GM18517 (cell line): ENCODE data around the gene TNNT3.
"Not testable (repeated sequence)": the region's sequence is repeated elsewhere in the genome, so short reads cannot be mapped to it uniquely, and the experiment has no call there.

Source experiments
- ATAC-seq: cut with Tn5 transposase; IDR thresholded peaks from one replicate; pipeline ENCODE4 v1.9.1; 2021; ENCODE audit warnings: mild to moderate bottlenecking, moderate library complexity; ENCODE audit not compliant: unreplicated experiment

The TNNT3 gene

DNA sequence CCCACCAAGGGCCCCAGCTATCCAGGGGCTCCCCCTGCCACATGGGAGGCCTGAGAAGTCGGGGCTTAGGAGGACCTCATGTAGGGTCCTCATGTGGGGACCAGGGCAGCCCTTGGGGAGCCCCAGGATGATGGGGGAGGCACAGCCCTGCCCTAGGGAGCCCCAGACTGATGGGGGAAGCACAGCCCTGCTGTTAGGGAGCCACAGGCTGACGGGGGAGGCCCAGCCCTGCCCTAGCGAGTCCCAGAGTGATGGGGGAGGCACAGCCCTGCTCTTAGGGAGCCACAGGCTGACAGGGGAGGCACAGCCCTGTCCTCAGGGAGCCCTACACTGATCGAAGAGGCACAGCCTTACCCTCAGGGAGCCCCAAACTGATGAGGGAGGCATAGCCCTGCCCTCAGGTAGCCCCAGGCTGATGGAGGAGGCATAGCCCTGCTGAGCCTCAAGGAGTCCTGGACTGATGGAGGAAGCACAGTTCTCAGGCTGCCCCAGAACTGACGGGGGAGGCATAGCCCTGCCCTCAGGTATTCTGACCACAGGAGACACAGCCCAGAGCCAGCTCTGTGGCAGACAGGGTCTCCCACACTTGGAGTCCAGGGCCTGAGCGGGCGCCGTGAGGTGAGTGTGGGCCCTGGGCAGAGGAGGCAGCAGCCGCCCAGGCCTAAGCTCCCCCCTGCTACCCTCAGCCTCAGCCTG, 38.6 kb upstream of the TNNT3 start:
- no peak for ATAC-seq

DNA sequence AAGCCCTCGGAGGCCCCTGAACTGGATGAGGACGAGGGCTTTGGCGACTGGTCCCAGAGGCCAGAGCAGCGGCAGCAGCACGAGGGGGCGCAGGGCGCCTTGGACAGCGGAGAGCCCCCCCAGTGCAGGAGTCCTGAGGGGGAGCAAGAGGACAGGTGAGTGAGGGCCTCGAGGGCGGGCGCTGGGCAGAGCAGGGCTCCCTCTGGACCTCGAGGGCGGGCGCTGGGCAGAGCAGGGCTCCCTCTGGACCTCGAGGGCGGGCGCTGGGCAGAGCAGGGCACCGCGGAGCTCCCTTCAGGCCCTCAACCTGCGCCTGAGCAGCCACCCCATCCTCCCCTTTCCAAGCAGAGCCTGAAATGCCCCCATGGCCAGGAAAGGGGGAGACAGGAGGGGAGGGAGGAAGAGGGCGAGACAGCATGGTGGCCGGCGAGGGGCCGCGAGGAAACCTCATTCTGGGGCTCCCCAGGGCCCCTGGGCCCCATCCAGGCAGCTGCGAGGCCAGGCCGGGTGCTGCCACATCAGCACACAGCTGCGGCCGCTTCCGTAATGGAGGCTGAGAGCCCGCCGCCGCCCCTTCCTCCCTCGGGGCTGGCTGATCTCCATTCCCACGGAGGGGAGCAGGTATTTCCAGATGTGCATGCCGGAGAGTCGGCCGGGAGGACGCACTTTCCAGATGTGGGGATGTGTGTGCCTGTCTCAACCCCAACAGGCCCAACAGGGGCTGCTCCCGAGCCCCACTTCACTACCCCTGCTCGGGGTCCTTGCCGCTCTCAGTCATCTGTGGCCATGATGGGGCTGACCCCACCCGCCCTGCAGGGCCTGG, 37.9 kb upstream of the TNNT3 start:
- no peak for ATAC-seq

DNA sequence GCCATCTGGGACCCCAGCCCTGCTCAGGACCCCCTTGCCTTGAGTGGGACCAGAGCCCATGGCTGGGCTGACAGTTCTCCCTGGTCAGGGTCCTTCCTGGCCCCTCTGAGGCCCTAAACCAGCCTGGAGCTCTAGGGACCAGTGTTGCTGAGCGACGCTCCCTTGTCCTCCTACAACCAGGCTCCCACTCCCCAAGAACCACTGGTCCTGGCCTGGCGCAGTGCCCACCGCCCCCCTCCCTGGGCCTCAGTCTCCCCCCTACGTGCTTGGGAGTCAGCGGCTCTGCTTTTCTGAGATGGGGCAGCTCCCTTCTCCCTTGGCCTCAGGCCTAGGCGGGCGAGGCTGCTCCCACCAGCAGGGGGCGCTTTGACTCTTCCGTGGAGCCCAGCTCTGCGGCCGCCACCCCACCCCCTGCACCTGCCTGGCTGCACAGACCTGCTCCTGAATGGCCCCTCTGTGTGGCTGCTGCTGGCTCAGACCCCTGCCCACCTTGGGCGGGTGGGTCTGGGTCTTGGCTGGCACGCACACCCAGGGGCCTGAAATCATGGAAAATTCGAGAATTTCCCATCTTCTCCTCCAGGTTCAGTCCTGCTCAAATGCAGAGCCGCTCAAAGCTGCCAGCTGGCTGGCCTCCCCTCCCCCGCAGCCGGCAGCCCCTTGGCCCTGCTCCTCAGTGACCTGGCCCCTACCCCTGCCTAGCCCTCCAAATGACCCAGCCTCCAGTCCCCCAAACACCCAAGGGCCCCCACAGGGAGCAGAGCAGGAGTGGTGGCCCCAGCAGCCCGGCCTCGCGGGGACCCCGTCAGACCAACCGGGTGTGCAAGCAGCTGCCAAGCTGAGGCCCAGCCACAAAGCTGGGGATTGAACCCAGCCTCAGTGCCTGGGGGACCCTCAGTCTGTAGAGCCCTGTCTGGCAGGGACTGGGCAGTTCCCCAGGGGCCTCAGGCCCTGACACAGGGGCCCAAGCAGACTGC, 37.0 kb upstream of the TNNT3 start:
- no peak for ATAC-seq

DNA sequence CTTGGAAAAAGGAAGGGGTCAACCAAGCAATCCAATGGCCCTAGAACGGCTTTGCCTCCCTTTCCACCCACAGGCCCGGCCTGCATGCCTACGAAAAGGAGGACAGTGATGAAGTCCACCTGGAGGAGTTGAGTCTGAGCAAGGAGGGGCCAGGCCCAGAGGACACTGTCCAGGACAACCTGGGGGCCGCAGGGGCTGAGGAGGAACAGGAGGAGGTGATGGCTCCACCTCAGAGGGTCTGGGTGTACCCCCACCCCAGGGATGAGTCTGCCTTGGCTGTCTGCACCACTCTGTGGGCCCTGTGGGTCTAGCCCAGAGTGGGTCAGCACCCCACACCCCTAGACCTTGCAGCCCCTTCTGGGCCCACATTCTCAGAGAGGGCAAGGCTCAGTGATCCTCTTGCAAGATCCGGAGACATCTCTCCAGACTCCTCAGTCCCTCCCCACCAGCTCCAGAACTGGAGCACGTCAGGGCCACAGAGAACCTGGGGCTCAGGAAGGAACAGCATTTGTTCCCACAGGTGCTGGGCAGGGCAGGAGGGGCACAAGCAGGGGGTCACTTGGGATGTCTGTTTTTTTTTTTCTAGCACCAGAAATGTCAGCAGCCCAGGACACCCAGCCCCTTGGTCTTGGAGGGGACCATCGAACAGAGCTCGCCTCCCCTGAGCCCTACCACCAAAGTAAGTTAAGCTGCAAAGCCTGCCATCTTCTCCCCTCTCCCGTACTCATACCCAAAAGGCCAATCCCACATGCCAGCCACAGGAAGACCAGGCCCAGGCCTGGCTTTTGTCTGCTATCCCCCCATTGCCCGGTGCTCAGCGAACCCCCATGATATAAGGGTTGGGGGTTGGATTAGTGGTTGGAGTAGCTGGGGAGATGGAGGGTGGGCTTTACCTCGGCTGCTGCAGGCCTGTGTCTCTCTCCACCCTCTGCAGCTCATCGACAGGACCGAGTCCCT, 35.9 kb upstream of the TNNT3 start:
- no peak for ATAC-seq

GRCh38 chr11:1884303-1884700, 35.2 kb upstream of the TNNT3 start:
- ATAC-seq, result no peak

DNA sequence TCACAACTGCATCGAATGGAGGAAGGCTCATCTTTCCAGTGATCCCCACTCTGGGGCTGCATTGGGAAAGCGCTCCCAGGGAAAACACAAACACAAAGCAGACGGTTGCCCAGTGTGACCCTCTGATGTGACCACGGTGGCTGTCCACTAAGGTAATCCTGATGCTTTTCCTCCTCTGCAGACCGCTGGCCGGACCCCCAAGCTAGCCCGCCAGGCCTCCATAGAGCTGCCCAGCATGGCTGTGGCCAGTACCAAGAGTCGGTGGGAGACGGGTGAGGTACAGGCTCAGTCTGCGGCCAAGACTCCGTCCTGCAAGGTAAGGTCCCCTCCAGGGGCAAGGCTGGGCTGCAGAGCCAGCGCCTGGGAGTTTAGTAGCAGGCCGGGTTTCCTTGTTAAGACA, 33.0 kb upstream of the TNNT3 start:
- ATAC-seq, result not testable (repeated sequence)

- ATAC-seq, result no peak
These were observed 31.8 kb upstream of the TNNT3 start for GRCh38 chr11:1887451-1888346.

GRCh38 chr11:1888347-1888753, 31.2 kb upstream of the TNNT3 start:
- ATAC-seq, result no peak

- ATAC-seq, result no peak
These were observed 30.7 kb upstream of the TNNT3 start for GRCh38 chr11:1888811-1889210.

DNA sequence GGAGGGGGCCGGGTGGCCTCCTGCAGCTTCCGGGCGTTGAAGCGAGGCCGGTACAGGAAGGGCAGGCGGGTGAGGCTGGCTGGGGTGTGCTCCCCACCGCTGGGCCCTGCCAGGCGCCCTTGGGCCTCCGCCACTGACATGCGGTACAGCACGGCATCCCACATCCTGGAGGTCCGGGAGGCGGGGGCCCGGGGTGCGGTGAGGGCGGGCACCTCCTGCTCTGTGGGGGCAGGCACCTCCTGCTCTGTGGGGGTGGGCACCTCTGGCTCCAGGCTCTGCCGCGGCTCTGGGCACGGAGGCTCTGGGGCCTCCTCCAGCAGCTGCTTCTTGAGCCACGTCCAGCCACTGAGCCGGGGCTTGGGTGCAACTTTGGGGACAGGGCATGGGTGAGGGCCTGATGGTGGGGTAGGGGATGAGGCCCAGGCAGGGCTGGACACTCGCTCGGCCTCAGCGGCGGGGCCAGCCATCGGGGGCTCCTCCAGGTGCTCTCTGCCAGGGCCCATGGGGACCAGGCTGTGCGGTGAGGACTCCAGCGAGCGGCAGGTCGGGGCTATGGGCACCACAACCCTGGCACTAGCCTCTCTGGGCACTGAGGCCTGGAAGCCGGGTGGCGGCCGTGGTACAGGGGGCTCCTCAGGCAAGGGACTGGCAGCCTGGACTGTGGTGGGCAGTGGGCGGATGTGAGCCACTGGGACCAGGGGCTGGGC, 30.1 kb upstream of the TNNT3 start:
- ATAC-seq, result no peak

DNA sequence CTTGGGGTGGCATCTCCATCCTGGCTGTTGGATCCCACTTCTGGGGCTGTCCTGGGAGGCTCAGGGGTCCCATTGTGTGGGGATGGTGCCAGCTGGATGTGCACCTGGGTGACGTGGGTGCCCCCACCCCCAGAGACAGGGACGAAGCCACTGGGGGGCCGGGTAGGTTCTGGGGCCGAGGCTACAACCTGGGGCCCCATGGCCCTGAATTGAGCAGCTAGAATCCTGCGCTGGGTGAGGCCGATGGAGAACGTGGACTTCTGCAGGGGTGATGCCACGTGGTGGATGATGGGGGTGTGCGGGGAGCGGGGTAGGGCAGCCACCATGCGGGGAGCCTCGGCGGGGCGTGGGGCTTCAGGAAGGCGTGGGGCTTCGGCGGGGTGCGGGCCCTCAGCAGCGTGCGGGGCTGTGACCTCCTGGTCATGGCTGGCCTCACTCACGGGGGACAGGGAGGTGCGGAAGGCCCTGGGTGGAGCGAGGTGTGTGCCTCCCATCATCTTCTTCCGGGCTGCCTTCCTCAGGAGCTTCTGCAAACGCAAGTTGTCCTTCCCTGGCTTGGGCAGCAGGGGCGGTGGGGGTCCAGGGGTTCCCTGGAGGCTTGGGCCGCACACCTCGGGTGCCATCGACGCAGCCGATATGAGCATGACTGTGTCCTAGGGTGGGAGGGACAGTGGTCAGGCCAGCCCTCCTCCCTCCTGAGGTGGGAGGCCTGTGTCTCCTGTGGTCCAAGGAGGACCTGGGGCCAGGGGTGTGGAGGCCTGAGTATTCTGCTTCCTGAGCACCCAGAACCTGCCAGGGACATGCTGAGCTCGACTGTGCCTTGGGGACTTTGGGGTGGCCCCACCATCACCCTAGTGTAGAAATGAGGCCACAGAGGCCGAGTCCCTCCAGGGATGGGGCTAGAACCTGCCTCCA, 29.3 kb upstream of the TNNT3 start:
- ATAC-seq, result no peak

- ATAC-seq, result no peak
These were observed 28.4 kb upstream of the TNNT3 start for GRCh38 chr11:1890856-1891830.

DNA sequence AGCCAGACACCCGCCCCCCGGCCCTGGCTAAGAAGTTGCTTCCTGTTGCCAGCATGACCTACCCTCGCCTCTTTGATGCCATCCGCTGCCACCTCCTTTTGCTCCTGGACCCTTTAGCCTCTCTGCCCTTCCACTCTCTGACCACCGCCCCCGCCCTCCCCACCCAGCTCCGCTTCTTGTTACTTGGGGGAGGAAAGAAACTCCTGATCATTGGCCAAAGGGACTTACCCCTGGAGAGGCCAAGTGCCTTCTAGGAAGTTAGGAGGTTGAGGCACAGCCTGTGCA, 27.7 kb upstream of the TNNT3 start, which contains the start of gene PRR33:
PRR33 (minus strand) TSS at position 65 of the 285 bp plus-strand sequence. CDS start 1,311 bp downstream, outside the sequence.
- ATAC-seq, result no peak

DNA sequence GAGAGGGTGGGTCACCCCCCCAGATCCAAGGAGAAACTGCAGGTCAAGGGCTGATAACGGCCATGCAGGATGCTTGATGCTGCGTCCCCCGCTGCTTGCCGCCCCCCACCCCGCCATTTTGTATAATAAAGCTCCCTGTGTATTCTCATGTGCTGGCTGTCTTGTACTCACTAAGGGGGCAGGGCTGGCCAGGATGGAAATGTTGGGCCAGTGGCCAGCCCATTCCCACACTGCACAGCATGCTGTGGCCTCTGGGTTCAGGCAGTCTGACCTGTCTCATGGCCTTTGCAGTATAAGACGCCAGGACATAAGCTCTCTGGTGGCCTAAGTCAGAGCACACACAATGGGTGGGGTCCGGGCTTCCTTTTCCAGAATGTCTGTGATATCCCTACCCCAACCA, 27.4 kb upstream of the TNNT3 start:
- no peak for ATAC-seq

- no peak for ATAC-seq
These were observed 26.9 kb upstream of the TNNT3 start for GRCh38 chr11:1892558-1892957.

GRCh38 chr11:1893581-1894359, 25.7 kb upstream of the TNNT3 start:
- ATAC-seq, result no peak
